Smooth muscle cell of the brain vasculature (primary cell): ENCODE data around the gene ALKBH4.
"Not testable (repeated sequence)": the region's sequence is repeated elsewhere in the genome, so short reads cannot be mapped to it uniquely, and the experiment has no call there.

Source experiments
- DNase-seq: peaks from one replicate; pipeline ENCODE4 v3.0.0-alpha.2; 2012; ENCODE audit warnings: low read depth, low spot score

ALKBH4 gene

DNA sequence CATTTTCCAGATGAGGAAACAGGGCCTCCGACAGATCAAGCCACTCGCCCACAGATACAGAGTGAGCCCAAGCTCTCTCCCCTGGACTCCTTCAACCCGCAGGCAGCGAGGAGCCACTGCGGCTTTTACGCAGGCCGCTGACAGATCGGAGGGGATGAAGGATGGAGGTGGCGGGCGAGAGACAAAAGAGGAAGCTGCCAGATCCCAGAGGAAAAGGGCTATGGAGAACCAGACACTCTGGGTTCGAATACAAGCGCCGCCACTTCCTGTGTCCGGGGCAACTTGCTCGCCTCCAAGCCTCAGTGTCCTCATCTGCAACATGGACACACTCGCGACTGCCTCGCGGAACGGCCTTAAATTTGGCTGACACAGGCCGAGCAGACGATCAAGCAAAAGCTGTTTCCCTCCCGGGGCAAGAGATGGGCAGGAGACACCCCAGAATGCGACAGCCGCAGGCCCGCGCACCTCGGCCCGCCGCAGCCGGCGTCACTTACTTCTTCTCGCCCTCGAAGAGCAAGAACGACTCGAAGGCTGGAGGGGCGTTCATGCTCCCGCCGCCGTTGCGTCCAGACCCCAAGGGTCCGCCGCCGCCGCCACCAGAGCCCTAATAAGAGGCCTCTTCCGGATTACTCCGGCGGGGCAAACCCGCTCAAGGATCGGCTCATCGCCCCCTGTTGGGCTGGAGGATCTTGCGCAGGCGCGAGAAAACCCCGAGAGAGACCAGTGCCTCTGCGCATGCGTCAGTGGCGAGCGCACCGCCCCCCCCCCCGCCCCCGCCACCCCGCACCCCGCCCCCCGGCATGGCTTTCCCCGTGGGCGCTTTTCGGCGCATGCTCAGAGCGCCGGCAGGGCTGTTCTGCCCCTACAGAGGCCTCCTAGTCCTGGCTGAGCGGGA is 13.9 kb upstream of the ALKBH4 start, which contains the start of gene POLR2J:
Gene POLR2J (minus strand): TSS at position 609 of the 895 bp plus-strand sequence. CDS start 62 bp downstream, at position 547.
- peak; percentile 55 for DNase-seq

DNA sequence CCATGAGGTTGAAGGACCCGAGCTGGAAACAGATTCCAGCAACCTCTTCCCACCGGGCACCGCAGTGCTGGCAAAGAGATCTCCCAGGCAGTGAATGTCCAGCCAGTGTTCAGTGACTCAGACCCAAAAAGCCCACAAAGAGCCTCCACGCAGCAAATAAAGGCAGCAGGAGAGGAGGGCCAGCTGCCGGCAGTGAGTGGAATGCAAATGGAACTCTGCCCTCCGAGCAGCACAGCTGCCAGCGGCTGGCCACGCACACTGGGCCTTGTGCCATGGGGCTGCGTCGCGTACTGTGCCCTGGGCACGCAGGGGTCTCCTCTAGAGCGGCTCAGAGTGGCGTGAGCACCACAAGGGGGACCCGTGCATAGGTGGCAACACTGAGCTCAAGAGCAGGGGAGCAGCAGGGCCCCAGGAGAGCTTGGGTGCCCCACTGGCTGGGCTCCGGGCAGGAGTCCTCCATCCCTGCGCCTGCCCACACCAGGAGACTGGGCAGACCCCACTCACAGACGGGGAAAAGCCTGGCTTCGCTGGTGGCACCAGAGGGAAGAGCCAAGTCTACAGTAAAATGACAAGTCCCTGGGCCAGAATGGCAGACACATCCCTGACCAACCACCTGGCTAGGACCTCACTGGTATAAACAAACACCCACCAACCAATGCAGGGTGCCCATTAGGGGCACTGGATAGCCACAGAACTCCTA is 10.2 kb upstream of the ALKBH4 start:
- not testable (repeated sequence) for DNase-seq

GRCh38 chr7:102474116-102474515 is 9.5 kb upstream of the ALKBH4 start:
- DNase-seq: not testable (repeated sequence)

DNA sequence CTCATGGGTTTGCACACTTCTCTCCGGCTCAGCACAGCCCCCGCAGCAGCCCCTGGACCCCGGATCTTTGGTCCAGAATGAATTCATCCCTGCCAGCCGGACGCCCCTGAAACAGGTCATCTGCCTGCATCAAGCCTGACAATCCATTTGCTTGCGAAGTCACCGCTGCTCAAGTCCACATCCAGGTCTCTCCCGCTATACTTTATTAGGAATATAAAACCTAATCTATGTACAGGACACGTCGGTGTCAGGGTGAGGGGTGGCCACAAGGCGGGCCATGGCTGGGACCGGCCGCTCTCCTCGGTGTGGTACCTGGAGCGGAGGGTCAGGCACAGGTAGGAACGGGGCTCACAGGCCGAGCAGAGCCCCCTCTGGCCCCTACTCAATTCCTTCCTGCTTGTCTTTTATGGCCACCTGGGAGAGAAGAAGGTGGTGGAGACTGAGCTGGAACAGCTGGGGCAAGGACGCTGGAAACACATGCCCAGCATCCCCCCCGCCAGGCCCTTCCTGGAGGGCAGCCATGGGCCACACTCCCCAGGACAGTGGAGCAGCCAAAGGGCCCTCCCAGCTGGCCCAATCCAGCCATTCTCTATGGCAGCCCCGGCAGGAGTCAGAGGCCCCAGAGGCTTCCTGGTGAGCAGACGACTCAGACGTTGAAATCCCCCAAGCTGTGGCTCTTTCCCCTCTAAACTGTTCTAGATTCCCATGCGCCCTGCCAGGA is 8.8 kb upstream of the ALKBH4 start:
- no peak for DNase-seq

DNA sequence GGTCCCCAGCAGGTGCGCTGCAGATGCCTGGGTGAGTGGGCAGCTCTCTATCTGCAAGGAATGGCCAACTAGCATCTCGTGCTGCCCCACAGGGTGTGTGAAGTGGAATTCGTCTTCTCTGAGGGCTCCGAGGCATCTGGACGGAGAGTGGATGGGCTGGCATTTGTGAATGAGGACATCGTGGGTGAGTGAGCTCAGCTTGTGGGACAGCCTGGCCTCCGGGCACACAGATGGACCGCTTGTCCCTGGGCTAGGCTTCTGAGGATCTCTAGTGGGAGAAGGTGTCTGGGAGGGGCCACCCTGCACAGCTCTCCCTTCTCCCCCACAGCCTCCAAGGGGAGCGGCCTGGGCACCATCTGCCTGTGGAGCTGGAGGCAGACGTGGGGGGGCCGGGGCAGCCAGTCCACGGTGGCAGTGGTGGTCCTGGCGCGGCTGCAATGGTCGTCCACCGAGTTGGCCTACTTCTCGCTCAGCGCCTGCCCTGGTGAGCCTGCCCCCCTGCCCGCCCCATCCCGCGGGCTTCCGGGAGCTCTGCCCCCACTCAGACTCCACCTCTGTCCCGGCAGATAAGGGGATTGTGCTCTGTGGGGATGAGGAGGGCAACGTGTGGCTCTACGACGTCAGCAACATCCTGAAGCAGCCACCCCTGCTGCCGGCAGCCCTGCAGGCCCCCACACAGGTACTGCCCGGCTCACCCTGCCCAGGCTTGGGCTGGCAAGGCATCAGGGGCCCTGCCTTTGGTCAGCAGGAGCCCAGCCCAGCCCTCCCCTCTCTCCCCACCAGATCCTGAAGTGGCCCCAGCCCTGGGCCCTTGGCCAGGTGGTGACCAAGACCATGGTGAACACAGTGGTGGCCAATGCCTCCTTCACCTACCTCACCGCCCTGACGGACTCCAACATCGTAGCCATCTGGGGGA is 7.7 kb upstream of the ALKBH4 start:
- DNase-seq: no peak

DNA sequence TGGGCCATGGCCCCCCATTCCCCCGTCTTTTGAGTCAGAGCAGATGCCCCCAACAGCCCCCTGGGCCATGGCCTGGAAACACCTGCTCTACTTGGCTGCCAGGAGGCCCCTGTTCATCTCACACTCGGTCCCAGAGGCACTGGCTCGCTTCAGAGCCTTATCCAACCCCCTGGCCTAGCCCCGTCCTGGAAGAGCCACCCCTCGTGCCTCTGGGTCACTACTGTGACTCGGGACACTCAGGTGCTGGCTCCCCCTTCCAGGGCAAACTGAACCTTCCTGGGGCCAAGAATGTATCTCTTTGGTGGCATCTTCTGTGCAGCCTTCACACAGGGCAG is 7.1 kb upstream of the ALKBH4 start:
- no peak for DNase-seq

DNA sequence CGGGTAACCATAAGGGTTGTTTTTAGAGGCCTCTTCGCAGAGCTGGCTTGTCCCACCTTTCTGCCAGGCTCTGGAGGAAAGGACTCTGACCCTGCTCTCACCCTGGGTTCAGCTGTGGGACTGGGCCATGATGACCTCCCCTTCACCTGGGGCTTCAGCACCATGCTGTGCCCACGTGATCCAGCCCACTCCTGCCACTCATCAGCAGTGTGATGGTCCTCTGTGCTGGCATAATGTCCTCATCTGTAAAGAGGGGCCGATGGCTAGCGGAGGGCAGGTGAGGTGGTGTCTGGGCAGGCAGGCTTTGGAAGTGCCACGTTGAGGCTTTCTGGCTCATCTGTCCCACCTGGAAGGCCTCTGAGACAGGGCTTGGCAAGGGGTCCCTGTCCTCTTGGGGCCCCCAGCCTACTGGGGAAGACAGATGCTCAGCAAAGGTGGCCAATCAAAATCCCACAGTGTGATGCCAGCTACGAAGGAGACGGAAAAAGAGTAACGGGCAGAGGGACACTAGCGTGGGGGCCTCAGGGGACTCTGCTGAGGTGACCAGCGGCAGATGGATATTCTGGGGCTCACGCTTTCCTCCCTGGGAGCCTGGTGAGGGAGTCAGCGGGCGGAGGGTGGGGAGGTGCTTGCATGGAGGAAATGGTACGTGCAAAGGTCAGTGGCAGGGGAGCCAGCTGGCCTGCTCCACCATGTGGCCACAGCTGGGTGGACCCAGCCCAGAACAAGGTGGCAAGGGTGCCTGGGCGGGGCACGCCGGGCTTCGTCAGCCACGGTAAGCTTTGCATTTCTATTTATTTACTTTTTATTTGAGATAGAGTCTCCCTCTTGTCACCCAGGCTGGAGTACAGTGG is 5.5 kb upstream of the ALKBH4 start:
- no peak for DNase-seq

DNA sequence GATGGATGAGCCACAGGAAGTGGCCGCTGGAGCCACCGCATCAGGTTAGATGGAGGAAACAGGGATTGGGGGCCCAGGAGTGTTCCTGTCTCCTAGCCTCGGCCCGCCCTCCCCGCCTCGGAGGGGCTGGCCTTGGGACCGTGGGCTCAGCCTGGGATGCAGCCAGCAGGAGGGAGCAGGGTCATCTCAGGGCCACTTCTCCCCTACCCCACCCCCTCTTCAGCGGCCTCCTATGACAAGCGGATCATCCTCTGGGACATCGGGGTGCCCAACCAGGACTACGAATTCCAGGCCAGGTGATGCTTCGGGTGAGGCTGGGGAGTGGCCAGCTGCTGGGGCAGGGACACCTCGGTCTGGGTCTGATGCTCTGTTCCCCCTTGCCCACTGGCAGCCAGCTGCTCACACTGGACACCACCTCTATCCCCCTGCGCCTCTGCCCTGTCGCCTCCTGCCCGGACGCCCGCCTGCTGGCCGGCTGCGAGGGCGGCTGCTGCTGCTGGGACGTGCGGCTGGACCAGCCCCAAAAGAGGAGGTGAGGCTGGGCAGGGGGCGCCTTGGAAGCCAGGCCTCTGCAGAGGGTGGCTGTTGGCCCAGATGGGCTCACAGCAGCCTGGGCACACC is 4.8 kb upstream of the ALKBH4 start:
- no peak for DNase-seq

DNA sequence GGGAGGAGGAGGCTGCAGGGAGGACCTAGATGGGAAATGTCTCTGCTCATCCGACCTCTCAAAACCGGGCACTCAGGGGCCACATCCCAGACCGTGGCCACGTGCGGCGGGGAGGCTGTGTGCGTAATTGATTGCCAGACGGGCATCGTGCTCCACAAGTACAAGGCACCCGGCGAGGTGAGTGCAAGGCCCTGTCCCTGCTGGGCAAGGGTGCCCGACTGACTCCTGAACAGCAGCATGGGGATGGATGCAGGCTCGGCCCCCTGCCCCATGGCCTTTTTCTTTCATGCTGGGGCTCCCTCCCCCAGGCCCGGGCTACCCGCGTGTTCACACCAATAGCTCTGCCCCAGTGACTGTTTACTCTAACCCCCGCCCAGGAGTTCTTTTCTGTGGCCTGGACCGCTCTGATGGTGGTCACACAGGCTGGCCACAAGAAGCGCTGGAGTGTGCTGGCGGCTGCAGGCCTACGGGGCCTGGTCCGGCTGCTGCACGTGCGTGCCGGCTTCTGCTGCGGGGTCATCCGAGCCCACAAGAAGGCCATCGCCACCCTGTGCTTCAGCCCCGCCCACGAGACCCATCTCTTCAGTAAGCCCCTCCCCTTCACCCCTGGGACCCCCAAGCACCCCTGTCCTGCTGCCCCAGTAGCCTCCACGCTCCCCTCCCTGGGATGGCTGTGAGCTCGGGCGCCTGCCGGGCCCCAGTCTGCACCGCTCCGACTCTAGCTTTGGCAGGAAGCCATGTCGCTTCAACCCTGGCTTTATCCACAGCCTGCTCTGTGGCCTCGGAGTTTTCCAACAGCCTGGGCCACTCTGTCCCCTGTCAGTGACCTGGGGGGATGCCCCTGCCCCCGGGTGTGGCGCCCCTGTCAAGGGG is 4.1 kb upstream of the ALKBH4 start:
- DNase-seq: no peak

DNA sequence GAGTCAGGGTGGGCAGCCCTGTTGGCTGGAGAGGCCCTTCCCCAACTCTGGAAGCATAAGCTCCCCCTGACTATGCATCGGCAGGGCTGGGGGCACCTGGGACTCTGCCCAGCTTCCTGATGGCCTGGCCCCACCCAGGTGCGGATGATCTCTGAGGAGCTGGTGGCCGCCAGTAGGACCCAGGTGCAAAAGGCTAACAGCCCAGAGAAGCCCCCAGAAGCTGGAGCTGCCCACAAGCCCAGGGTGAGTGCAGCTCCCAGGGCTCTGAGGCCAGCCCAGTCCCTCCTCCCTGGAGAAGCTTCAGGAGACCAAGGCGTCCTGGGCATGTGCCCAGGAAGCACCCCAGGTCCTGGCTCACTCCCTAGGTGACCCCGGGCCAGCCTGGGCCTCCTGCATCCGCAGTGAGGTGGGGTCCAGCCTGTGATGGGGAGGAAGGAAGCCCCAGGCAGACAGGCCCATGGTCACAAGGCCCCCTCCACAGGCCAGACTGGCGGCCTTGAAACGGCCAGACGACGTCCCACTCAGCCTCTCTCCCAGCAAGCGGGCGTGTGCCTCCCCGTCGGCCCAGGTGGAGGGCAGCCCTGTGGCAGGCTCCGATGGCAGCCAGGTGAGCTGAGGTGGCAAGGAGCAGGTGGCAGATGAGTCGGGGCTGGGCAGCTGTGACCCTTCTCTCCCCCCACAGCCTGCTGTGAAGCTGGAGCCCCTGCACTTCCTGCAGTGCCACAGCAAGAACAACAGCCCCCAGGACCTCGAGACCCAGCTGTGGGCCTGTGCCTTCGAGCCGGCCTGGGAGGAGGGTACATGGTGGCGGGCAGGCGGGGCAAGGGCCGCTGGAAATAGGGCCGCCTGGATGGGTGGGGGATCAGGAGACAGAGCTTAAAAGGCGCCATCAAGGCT is 3.2 kb upstream of the ALKBH4 start:
- DNase-seq: no peak

- DNase-seq: no peak
Measured at GRCh38 chr7:102466097-102466496, 1.4 kb upstream of the ALKBH4 start.

DNA sequence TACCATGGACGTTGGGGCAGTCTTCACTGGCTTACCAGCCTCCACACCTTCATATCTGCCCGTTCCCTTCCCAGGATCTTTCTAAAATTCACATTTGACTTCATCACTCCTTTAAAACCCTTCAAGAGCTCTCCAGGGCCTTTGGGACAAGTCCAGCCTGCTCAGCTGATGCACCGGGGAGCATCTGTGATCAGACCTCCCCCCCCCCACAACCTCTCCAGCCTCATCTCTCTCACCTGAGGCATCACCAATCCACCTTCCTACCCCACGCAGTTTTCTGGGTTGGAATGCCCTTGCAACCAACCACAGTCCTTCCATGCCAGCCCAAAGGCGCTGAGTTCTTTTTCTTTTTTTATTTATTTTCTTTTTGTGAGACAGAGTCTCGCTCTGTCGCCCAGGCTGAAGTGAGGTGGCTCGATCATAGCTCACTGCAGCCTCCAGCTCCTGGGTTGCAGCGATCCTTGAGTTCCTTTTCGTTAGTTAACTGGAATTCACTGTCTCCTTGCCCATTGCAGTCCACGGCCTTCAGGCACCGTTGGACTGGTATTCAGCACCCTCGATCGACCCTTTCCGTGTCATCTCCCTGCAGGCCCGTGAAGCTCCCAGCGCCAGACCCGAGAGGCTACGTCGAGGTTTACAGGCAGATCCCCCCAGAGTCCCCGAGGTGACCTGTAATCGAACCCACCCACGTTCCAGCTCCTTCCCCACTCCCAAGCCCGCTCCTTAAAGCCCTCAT is 654 bp downstream of the ALKBH4 start:
- no peak for DNase-seq

DNA sequence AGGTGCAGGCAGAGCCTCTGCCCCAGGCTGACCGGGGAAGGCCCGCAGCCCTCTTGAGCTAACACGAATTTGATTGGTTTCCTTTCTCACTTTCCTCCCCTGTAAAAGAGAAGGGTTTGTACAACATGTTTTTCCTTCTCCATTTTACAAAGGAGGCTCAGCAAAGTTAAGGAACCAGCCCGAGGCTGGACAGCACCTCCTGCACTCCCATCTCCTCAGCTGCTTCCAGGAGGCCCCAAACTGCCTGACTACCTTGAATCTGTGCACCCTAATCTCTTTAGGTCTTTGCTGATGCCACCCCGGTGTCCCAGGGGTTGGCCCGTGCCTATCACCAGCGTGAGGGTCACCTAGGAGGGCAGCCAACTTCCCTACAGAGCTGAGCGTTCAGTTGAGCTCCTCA is 4.2 kb downstream of the ALKBH4 start:
- no peak for DNase-seq

GRCh38 chr7:102459221-102459844 is 5.3 kb downstream of the ALKBH4 start:
- no peak for DNase-seq

- DNase-seq: no peak
Measured at GRCh38 chr7:102457352-102457924, 7.2 kb downstream of the ALKBH4 start.

DNA sequence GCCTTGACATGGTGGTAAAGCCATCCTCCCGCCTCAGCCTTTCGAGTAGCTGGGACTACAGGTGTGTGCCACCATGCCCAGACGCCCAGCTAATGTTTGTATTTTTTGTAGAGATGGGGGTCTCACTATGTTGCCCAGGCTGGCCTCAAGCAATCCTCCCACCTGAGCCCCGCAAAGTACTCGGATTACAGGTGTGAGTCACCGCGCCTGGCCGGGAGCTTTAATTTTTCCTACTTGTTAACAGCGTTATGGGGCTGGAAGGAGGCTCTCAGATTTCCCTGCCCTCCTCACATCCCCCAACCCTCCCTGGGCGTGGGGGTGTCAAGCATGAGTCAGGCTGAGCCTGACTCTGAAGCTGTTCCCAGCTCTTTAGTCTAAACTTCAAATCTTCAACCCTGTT is 8.3 kb downstream of the ALKBH4 start:
- no peak for DNase-seq
